Measurements from ENCODE around the gene DCP1A. TPM values are rescaled to one million over a fixed set of nuclear protein-coding genes. Genes with fewer than 3 reads are reported as not detected.

The DCP1A gene
- total RNA-seq, 4 donors from 2014 or later = 20.9 to 30.6 (median 23.3) TPM

GRCh38 chr3:53258600-53259426, 88.5 kb downstream of the DCP1A start:
- WGBS, 2 donors = 77 to 82% methylated on average over 8 of the region's 8 CpGs
- TF ChIP-seq CTCF (IDR thresholded peaks at IDR 0.05) = no peak
- intact Hi-C loops (cut with DNase I) = no loop called here
- H3K27me3 ChIP-seq = no peaks in the 10 kb centered on the region
- no peak overlapping the region for H3K4me3 ChIP-seq (replicated peaks in 1 of 3)
- no peak for DNase-seq
- H3K9me3 ChIP-seq = no peaks in the 10 kb centered on the region
- no peaks in the 10 kb centered on the region for H3K36me3 ChIP-seq
- H3K4me1 ChIP-seq = peaks cover 5 to 38% of the 10 kb centered on the region in 2 donors
- H3K27ac ChIP-seq = peak overlapping the region; percentile 54 to 63 (median 57)

- Histone ChIP-seq H3K36me3 (no peaks in the 10 kb centered on the region), H3K4me1 (peaks cover 16 to 51% of the 10 kb centered on the region in 2 donors)
- 100% methylated on average over 1 to 4 of the region's 4 CpGs for whole genome bisulfite sequencing, 2 donors
Measured at GRCh38 chr3:53257465-53257864, 89.9 kb downstream of the DCP1A start.

DNA sequence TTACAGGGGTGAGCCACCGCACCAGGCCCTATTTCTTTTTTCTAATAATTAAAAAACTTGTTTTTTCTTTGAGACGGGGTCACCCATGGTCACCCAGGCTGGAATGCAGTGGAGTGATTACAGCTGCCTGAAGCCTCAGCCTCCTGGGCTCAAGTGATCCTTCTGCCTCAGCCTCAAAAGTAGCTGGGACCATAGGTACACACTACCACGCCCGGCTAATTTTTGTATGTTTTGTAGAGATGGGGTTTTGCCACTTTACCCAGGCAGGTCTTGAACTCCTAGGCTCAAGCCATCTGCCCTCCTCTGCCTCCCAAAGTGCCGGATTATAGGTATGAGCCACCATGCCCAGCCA, 90.7 kb downstream of the DCP1A start:
- no peaks in the 10 kb centered on the region for H3K36me3 ChIP-seq
- intact Hi-C loops (cut with DNase I) = no loop called here
- TF ChIP-seq CTCF (IDR thresholded peaks at IDR 0.05) (no peak), POLR2A (IDR thresholded peaks at IDR 0.05) (no peak)

More at GRCh38 chr3:53257465-53257864, 89.9 kb downstream of the DCP1A start:
- Histone ChIP-seq H3K27ac (peak overlapping the region in 2 of 3 donors; percentile 51 to 95), H3K4me3 (replicated peaks in 1 of 3) (no peak overlapping the region), H3K27me3 (no peaks in the 10 kb centered on the region), H3K9me3 (no peaks in the 10 kb centered on the region)
- intact Hi-C loops (cut with DNase I) = no loop called here
- TF ChIP-seq CTCF (IDR thresholded peaks at IDR 0.05) = no peak
- no peak for TF ChIP-seq POLR2A (IDR thresholded peaks at IDR 0.05)
- no peak for DNase-seq

DNA sequence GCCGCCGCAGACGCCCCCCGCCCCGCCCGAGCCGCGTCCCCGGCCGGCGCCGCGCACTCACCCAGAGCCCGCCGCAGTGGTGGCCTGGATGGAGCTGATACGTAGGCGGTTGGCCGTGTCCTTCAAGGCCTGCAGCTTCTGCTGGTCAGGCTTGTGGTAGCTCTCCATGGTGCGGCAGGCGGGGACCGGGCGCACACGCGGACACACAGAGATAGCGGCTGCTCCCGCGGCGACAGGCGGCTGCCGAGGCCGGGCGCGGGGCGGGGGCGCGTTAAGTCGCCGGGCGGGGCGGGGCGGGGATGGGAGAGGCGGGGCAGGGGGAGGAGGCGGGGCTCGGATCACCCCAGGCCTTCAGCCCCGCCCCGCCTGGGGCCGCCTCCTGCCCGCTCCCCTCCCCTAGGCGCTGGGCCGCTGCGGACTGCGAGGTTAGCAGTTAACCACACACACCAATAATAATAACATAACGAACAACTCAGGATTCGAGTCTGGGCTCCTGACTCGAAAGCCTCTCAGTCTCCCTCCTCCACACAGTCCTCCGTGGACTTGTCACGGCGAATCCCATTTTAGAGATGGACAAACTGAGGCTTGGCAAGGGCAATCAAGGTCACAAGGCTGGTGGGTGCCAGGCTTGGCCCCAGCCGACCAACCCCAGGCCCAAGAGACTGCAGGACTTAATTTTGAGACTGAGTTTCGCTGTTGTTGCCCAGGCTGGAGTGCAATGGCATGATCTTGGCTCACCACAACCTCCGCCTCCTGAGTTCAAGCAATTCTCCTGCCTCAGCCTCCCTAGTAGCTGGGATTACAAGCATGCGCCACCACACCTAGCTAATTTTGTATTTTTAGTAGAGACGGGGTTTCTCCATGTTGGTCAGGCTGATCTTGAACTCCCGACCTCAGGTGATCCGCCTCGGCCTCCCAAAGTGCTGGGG, 91.3 kb downstream of the DCP1A start, which contains the start of gene TKT:
TSS of gene TKT (minus strand) at position 248 of the 929 bp plus-strand sequence. CDS start at position 168, 80 bp downstream.
- peaks cover 29 to 57% of the 10 kb centered on the region in 2 donors for H3K4me1 ChIP-seq
- no peaks in the 10 kb centered on the region for H3K9me3 ChIP-seq
- H3K36me3 ChIP-seq = no peaks in the 10 kb centered on the region
- TF ChIP-seq POLR2A (IDR thresholded peaks at IDR 0.05) (peak in 1 of 2 donors; percentile 92), CTCF (IDR thresholded peaks at IDR 0.05) (no peak)
- intact Hi-C loops (cut with DNase I) = no loop called here
- peak; percentile 88 to 89 for DNase-seq
- peak within 1 kb of the TSS; percentile 76 to 95 (median 88) for H3K27ac ChIP-seq
- no peaks in the 10 kb centered on the region for H3K27me3 ChIP-seq
- 48% methylated on average over 15 to 17 of the region's 66 CpGs for WGBS, 2 donors
- peak within 1 kb of the TSS; percentile 47 to 95 (median 94) for H3K4me3 ChIP-seq (replicated peaks in 1 of 3)

More for the DNA sequence above, 90.7 kb downstream of the DCP1A start:
- Histone ChIP-seq H3K4me3 (replicated peaks in 1 of 3) (no peak overlapping the region), H3K4me1 (peaks cover 23 to 53% of the 10 kb centered on the region in 2 donors), H3K27me3 (no peaks in the 10 kb centered on the region), H3K9me3 (no peaks in the 10 kb centered on the region), H3K27ac (peak overlapping the region; percentile 51 to 95 (median 76))
- peak; percentile 53 to 62 for DNase-seq
- 69 to 78% methylated on average over 5 of the region's 5 CpGs for WGBS, 2 donors

All from thyroid gland (tissue), 4 donors.